IMR-90 (cell line): ENCODE measurements around the gene PCSK6. TPM values are rescaled to one million over a fixed set of nuclear protein-coding genes. Genes with fewer than 3 reads are reported as not detected.

Experiments used
- ATAC-seq: fragments of 200-7000 bp; cut with Tn5 transposase; 2 replicates; pipeline ENCODE4 v1.9.1; 2020; ENCODE audit warnings: low read depth, mild to moderate bottlenecking, moderate library complexity
- BruUV-seq: library from RNA; stranded (reverse); fragments of 400-500 nt; replicated peaks from 2 replicates; lab custom pipeline; 2021; lab: Mats Ljungman, UMichigan
- CTCF ChIA-PET: fragments of 300-600 bp; formaldehyde crosslinking; extraction: SDS; loops from one replicate; lab custom pipeline; 2021; ENCODE audit warnings: antibody characterized with exemption; lab: Yijun Ruan, JAX
- POLR2A ChIA-PET: fragments of 300-600 bp; sonication (Branson Sonifier 250); formaldehyde crosslinking; loops from one replicate; lab custom pipeline; 2022; ENCODE audit warnings: antibody characterized with exemption; ENCODE audit not compliant: unreplicated experiment; lab: Charles Lee
- DNase-seq: peaks from one replicate; pipeline ENCODE4 v3.0.0; 2013
- H2AFZ ChIP-seq: replicated peaks from 2 replicates; pipeline ENCODE3; 2013; ENCODE audit warnings: low read length, mild to moderate bottlenecking; ENCODE audit not compliant: poor library complexity
- H2AK5ac ChIP-seq: 2 replicates; pipeline ENCODE4 v1.6.1; 2013; ENCODE audit warnings: low read depth, low read length, inconsistent platforms
- H2AK9ac ChIP-seq: replicated peaks from 2 replicates; pipeline ENCODE3; 2013; ENCODE audit warnings: mild to moderate bottlenecking, low read depth, low read length, moderate library complexity; ENCODE audit not compliant: poor library complexity
- H2BK120ac ChIP-seq: 2 replicates; pipeline ENCODE4 v1.6.1; 2013; ENCODE audit warnings: low read depth, low read length, inconsistent platforms
- H2BK15ac ChIP-seq: 3 replicates; pipeline ENCODE4 v1.6.1; 2013; ENCODE audit warnings: low read depth, low read length, inconsistent platforms
- H2BK20ac ChIP-seq: 2 replicates; pipeline ENCODE4 v1.6.1; 2013; ENCODE audit warnings: low read depth, mild to moderate bottlenecking, inconsistent platforms, low read length, moderate library complexity
- H2BK5ac ChIP-seq: 2 replicates; pipeline ENCODE4 v1.6.1; 2013; ENCODE audit warnings: mild to moderate bottlenecking, low read depth, low read length, inconsistent platforms; ENCODE audit not compliant: poor library complexity, severe bottlenecking
- H3K14ac ChIP-seq: replicated peaks from 2 replicates; pipeline ENCODE4 v1.6.1; 2013; ENCODE audit warnings: low read depth, low read length, inconsistent platforms
- H3K18ac ChIP-seq: 2 replicates; pipeline ENCODE4 v1.6.1; 2013; ENCODE audit warnings: low read depth, low read length, control low read depth
- H3K23ac ChIP-seq: 2 replicates; pipeline ENCODE4 v1.6.1; 2013; ENCODE audit warnings: low read depth, low read length, inconsistent platforms
- H3K27ac ChIP-seq: 2 replicates; pipeline ENCODE4 v1.5.1; 2013; ENCODE audit warnings: mild to moderate bottlenecking, control low read depth, low read length; ENCODE audit not compliant: insufficient read depth
- H3K27me3 ChIP-seq: 2 replicates; pipeline ENCODE4 v1.6.1; 2013; ENCODE audit warnings: low read length; ENCODE audit not compliant: control insufficient read depth, insufficient read depth
- H3K36me3 ChIP-seq: 2 replicates; pipeline ENCODE4 v1.6.1; 2013; ENCODE audit warnings: low read length, mixed read lengths; ENCODE audit not compliant: control insufficient read depth, insufficient read depth
- H3K4ac ChIP-seq: 2 replicates; pipeline ENCODE4 v1.6.1; 2013; ENCODE audit warnings: low read depth, low read length, inconsistent platforms
- H3K4me1 ChIP-seq: 2 replicates; pipeline ENCODE4 v1.6.1; 2013; ENCODE audit warnings: low read length, mixed read lengths; ENCODE audit not compliant: control insufficient read depth, insufficient read depth
- H3K4me2 ChIP-seq: 2 replicates; pipeline ENCODE4 v1.6.1; 2013; ENCODE audit warnings: low read depth, mild to moderate bottlenecking, control low read depth, low read length, moderate library complexity
- H3K4me3 ChIP-seq: 2 replicates; pipeline ENCODE4 v1.5.1; 2013; ENCODE audit warnings: low read depth, mild to moderate bottlenecking, control low read depth, low read length, moderate library complexity; ENCODE audit not compliant: insufficient read depth
- H3K56ac ChIP-seq: 2 replicates; pipeline ENCODE4 v1.6.1; 2013; ENCODE audit warnings: low read length, inconsistent platforms; ENCODE audit not compliant: insufficient read depth; ENCODE audit errors: extremely low read depth
- H3K79me1 ChIP-seq, 2 experiments: 2 replicates each; pipeline ENCODE4 v1.6.1; 2013; ENCODE audit warnings: low read length in 2 of 2, inconsistent platforms in 1 of 2, low read depth in 1 of 2
- H3K9ac ChIP-seq: 2 replicates; pipeline ENCODE4 v1.6.1; 2013; ENCODE audit warnings: low read depth, low read length, control low read depth
- H3K9me1 ChIP-seq: 2 replicates; pipeline ENCODE4 v1.6.1; 2013; ENCODE audit warnings: low read length, inconsistent platforms; ENCODE audit not compliant: insufficient read depth
- H3K9me3 ChIP-seq: 2 replicates; pipeline ENCODE4 v1.6.1; 2013; ENCODE audit warnings: low read length; ENCODE audit not compliant: control insufficient read depth, insufficient read depth
- H4K20me1 ChIP-seq: 2 replicates; pipeline ENCODE4 v1.6.1; 2013; ENCODE audit warnings: low read length, inconsistent platforms; ENCODE audit not compliant: insufficient read depth
- H4K5ac ChIP-seq: 2 replicates; pipeline ENCODE4 v1.6.1; 2013; ENCODE audit warnings: mild to moderate bottlenecking, low read depth, low read length, control low read depth
- H4K8ac ChIP-seq, 2 experiments: 2 replicates each; pipeline ENCODE4 v1.6.1; 2013; ENCODE audit warnings: low read depth in 2 of 2, low read length in 2 of 2, control low read depth in 1 of 2, inconsistent platforms in 1 of 2
- H4K91ac ChIP-seq: 2 replicates; pipeline ENCODE4 v1.6.1; 2013; ENCODE audit warnings: low read depth, low read length, inconsistent platforms; ENCODE audit not compliant: insufficient read depth
- BHLHE40 ChIP-seq: fragments of 150-350 bp; IDR thresholded peaks from 2 replicates; pipeline ENCODE4 v1.6.1; 2016; ENCODE audit warnings: mild to moderate bottlenecking, low read depth, low read length
- CEBPB ChIP-seq: IDR thresholded peaks from 2 replicates; pipeline ENCODE4 v1.6.1; 2012; ENCODE audit warnings: low read depth, low read length, improper control_type of control experiment
- CHD1 ChIP-seq: IDR thresholded peaks from 2 replicates; pipeline ENCODE4 v1.6.1; 2012; ENCODE audit warnings: low read depth, low read length, improper control_type of control experiment
- CTCF ChIP-seq: conservative IDR thresholded peaks from 2 replicates; pipeline ENCODE4 v1.5.1; 2012; ENCODE audit warnings: mild to moderate bottlenecking, low read depth, low read length, improper control_type of control experiment
- ELK1 ChIP-seq: fragments of 150-350 bp; IDR thresholded peaks from 2 replicates; pipeline ENCODE4 v1.6.1; 2016; ENCODE audit warnings: low read depth, mild to moderate bottlenecking, low read length, moderate library complexity, borderline replicate concordance
- MAFK ChIP-seq: IDR thresholded peaks from 2 replicates; pipeline ENCODE4 v1.6.1; 2012; ENCODE audit warnings: low read depth, low read length, improper control_type of control experiment
- MAZ ChIP-seq: IDR thresholded peaks from 2 replicates; pipeline ENCODE4 v1.6.1; 2012; ENCODE audit warnings: low read depth, mild to moderate bottlenecking, low read length, improper control_type of control experiment, moderate library complexity, borderline replicate concordance
- MXI1 ChIP-seq: IDR thresholded peaks from 2 replicates; pipeline ENCODE4 v1.6.1; 2012; ENCODE audit warnings: low read depth, mild to moderate bottlenecking, low read length, moderate library complexity, borderline replicate concordance
- NFE2L2 ChIP-seq: fragments of 150-350 bp; IDR thresholded peaks from 2 replicates; pipeline ENCODE4 v1.6.1; 2016; ENCODE audit warnings: low read depth, mild to moderate bottlenecking, low read length
- POLR2A ChIP-seq: IDR thresholded peaks from 2 replicates; pipeline ENCODE4 v1.6.1; 2012; ENCODE audit warnings: mild to moderate bottlenecking, low read depth, low read length
- RAD21 ChIP-seq: IDR thresholded peaks from 2 replicates; pipeline ENCODE4 v1.6.1; 2012; ENCODE audit warnings: low read length, improper control_type of control experiment
- RCOR1 ChIP-seq: IDR thresholded peaks from 2 replicates; pipeline ENCODE4 v1.6.1; 2012; ENCODE audit warnings: mild to moderate bottlenecking, low read length, improper control_type of control experiment; ENCODE audit not compliant: insufficient replicate concordance
- RFX5 ChIP-seq: IDR thresholded peaks from 2 replicates; pipeline ENCODE4 v1.8.0; 2012; ENCODE audit warnings: low read depth, mild to moderate bottlenecking, low read length, moderate library complexity
- SMC3 ChIP-seq: fragments of 150-350 bp; IDR thresholded peaks from 2 replicates; pipeline ENCODE4 v1.6.1; 2016; ENCODE audit warnings: low read depth, mild to moderate bottlenecking, antibody characterized with exemption, low read length, moderate library complexity
- USF2 ChIP-seq: fragments of 150-350 bp; IDR thresholded peaks from 2 replicates; pipeline ENCODE4 v1.6.1; 2017; ENCODE audit warnings: mild to moderate bottlenecking, antibody characterized with exemption, low read length, low read depth
- WGBS, 2 experiments: methylation state at CpG; one replicate each; pipeline versions ENCODE4 v1.1.5 to v1.1.7; 2013; ENCODE audit warnings: missing lambda C conversion rate in 2 of 2; ENCODE audit not compliant: insufficient read length in 1 of 2; ENCODE audit errors: extremely low coverage in 2 of 2; 5-methylcytosine and 5-hydroxymethylcytosine counted together
- dilution Hi-C: fragments of 300-500 bp; cut with HindIII; formaldehyde crosslinking; loops from one replicate; pipeline ENCODE4 v1.14.3; 2018; ENCODE audit warnings: low sequenced_read_pairs; ENCODE audit not compliant: unreplicated experiment
- in situ Hi-C: fragments of 300-500 bp; cut with MboI; formaldehyde crosslinking; loops from 3 replicates; pipeline ENCODE4 v1.14.3; 2019; ENCODE audit warnings: low sequenced_read_pairs, inconsistent platforms, mixed read lengths
- intact Hi-C: fragments of 100-400 bp; cut with micrococcal nuclease; formaldehyde crosslinking; loops from 2 replicates; pipeline ENCODE4 v1.10.0; 2022
- polyA plus RNA-seq, 3 experiments: library from polyadenylated mRNA; depleted of rRNA; stranded (reverse); fragments of >200 nt; gene quantifications; 2 replicates each; pipeline ENCODE4 v1.2.3, GENCODE V29; 2012; ENCODE audit warnings: low replicate concordance in 1 of 3
- total RNA-seq: library from RNA; depleted of rRNA; stranded (reverse); fragments of >200 nt; gene quantifications from 2 replicates; pipeline ENCODE4 v1.2.3, GENCODE V29; 2012

PCSK6 gene
- total and polyA plus RNA-seq, 2 of the 4 experiments (the other 2 are of a cell fraction), result not detected

- no peak overlapping the region for H2AK9ac ChIP-seq
- no peaks in the 10 kb centered on the region for H4K20me1 ChIP-seq
- H2BK5ac ChIP-seq, result no peak overlapping the region
- WGBS, 2 experiments, result 81% methylated on average over 5 of the region's 23 CpGs; no CpG with 5 or more reads in 1 of the 2 experiments
- no peaks in the 10 kb centered on the region for H3K9me3 ChIP-seq
- dilution Hi-C loops (no loop called here), in situ Hi-C loops (no loop called here), intact Hi-C loops (loop anchor here (1.0 kb wide), 1 partner anchor 202 kb away; no protein-coding TSS in a partner anchor)
- H2BK120ac ChIP-seq, result no peak overlapping the region
- no peak overlapping the region for H3K4ac ChIP-seq
- no peaks in the 10 kb centered on the region for H3K36me3 ChIP-seq
- no peak overlapping the region for H4K5ac ChIP-seq
- H3K18ac ChIP-seq, result no peak overlapping the region
- no peak overlapping the region for H3K27ac ChIP-seq
- H3K4me3 ChIP-seq, result no peak overlapping the region
- no peak overlapping the region for H2AK5ac ChIP-seq
- no peak overlapping the region for H2BK20ac ChIP-seq
- H3K9ac ChIP-seq, result no peak overlapping the region
- ChIA-PET POLR2A (interaction anchor here (0.7 kb wide), 1 partner anchor 80 kb away, joined by 4 read pairs; no protein-coding TSS in a partner anchor), CTCF (interaction anchor here (1.6 to 1.9 kb wide), 2 partner anchors 13 to 15 kb away, joined by 4 to 5 read pairs; no protein-coding TSS in a partner anchor)
- no peak overlapping the region for H3K23ac ChIP-seq
- no peak overlapping the region for H2BK15ac ChIP-seq
- BruUV-seq, result no TSS peak
- ATAC-seq, result no peak
- H4K8ac ChIP-seq, result no peak overlapping the region
- H3K9me1 ChIP-seq, result no peaks in the 10 kb centered on the region
- no peak overlapping the region for H3K14ac ChIP-seq
- H3K79me1 ChIP-seq, result no peaks in the 10 kb centered on the region
- H3K4me1 ChIP-seq, result peaks cover 2% of the 10 kb centered on the region; the same call in 1 of the 2 replicates
- no peak overlapping the region for H4K91ac ChIP-seq
- peaks cover 40% of the 10 kb centered on the region for H3K27me3 ChIP-seq
- H2AFZ ChIP-seq, result no peak overlapping the region
- no peak overlapping the region for H3K56ac ChIP-seq
- H3K4me2 ChIP-seq, result no peak overlapping the region
- no peak for DNase-seq
- TF ChIP-seq ELK1, result no peak
- TF ChIP-seq RAD21, result no peak
- no peak for TF ChIP-seq MXI1
- no peak for TF ChIP-seq CTCF
- no peak for TF ChIP-seq BHLHE40
- no peak for TF ChIP-seq RCOR1
- TF ChIP-seq POLR2A, result no peak
- no peak for TF ChIP-seq CEBPB
- no peak for TF ChIP-seq USF2
- TF ChIP-seq MAFK, result no peak
- no peak for TF ChIP-seq NFE2L2
- no peak for TF ChIP-seq MAZ
- no peak for TF ChIP-seq RFX5
- TF ChIP-seq SMC3, result no peak
- TF ChIP-seq CHD1, result no peak
These were observed 13.2 kb upstream of the PCSK6 start for GRCh38 chr15:101502572-101503295.
